Fibroblast of lung (primary cell): ENCODE data around the gene AGBL1. TPM values are rescaled to one million over a fixed set of nuclear protein-coding genes. Genes with fewer than 3 reads are reported as not detected.

Experiments
- DNase-seq, 2 donors: peaks; one replicate each; pipeline versions ENCODE4 v3.0.0 to v3.0.0-alpha.2; 2010; ENCODE audit warnings: low read depth in 2 of 2
- H2AFZ ChIP-seq: 2 replicates; pipeline ENCODE4 v1.5.1; 2012; ENCODE audit warnings: low read length, control low read depth, inconsistent platforms
- H3K27ac ChIP-seq: 2 replicates; pipeline ENCODE4 v1.5.1; 2011; ENCODE audit warnings: low read length, control low read depth; ENCODE audit not compliant: insufficient read depth
- H3K27me3 ChIP-seq: 2 replicates; pipeline ENCODE4 v1.5.1; 2011; ENCODE audit warnings: mild to moderate bottlenecking, low read length; ENCODE audit not compliant: control insufficient read depth, insufficient read depth
- H3K36me3 ChIP-seq: 2 replicates; pipeline ENCODE4 v1.5.1; 2011; ENCODE audit warnings: low read length; ENCODE audit not compliant: control insufficient read depth, insufficient read depth
- H3K4me1 ChIP-seq: 2 replicates; pipeline ENCODE4 v1.5.1; 2011; ENCODE audit warnings: low read length; ENCODE audit not compliant: control insufficient read depth, insufficient read depth; ENCODE audit errors: extremely low read depth
- H3K4me2 ChIP-seq: 2 replicates; pipeline ENCODE4 v1.5.1; 2011; ENCODE audit warnings: low read length, control low read depth; ENCODE audit not compliant: insufficient read depth; ENCODE audit errors: extremely low read depth
- H3K4me3 ChIP-seq, 4 experiments: fragments of 200-600 bp in 1 of 4; sonication (generic) in 1 of 4; replicated peaks in 1 of 4; 2 replicates each; pipeline ENCODE4 v1.5.1; 2011 to 2016; ENCODE audit warnings: low read length in 4 of 4, low read depth in 3 of 4, mild to moderate bottlenecking in 3 of 4, control low read depth in 2 of 4, inconsistent platforms in 1 of 4, mixed read lengths in 1 of 4; ENCODE audit not compliant: insufficient read depth in 1 of 4; ENCODE audit errors: control extremely low read depth in 1 of 4
- H3K79me2 ChIP-seq: 2 replicates; pipeline ENCODE4 v1.5.1; 2012; ENCODE audit warnings: mild to moderate bottlenecking, low read length, inconsistent platforms; ENCODE audit not compliant: control insufficient read depth, insufficient read depth
- H3K9ac ChIP-seq: 2 replicates; pipeline ENCODE4 v1.5.1; 2011; ENCODE audit warnings: mild to moderate bottlenecking, low read length, control low read depth; ENCODE audit not compliant: insufficient read depth
- H3K9me3 ChIP-seq: 2 replicates; pipeline ENCODE4 v1.5.1; 2012; ENCODE audit warnings: low read depth, low read length; ENCODE audit not compliant: control insufficient read depth, insufficient read depth
- H4K20me1 ChIP-seq: 2 replicates; pipeline ENCODE4 v1.5.1; 2011; ENCODE audit warnings: low read length; ENCODE audit not compliant: control insufficient read depth, insufficient read depth; ENCODE audit errors: extremely low read depth
- EZH2 ChIP-seq: IDR thresholded peaks from 2 replicates; pipeline ENCODE4 v1.5.1; 2012; ENCODE audit warnings: low read length, control low read depth, mild to moderate bottlenecking; ENCODE audit errors: missing control alignments
- polyA plus RNA-seq, 2 donors: library from polyadenylated mRNA; depleted of rRNA in 1 of 2; stranded (reverse) in 1 of 2; unstranded in 1 of 2; fragments of >200 nt; gene quantifications; 2 replicates each; pipeline ENCODE4 v1.2.1, GENCODE V29; 2011 to 2012; ENCODE audit warnings: missing spikeins in 1 of 2
- total RNA-seq: library from RNA; depleted of rRNA; stranded (reverse); fragments of >200 nt; gene quantifications from 2 replicates; pipeline ENCODE4 v1.2.1, GENCODE V29; 2014
- TF ChIP-seq, protein P1 (sequence below), 2 donors: IDR thresholded peaks in 1 of 2; conservative IDR thresholded peaks in 1 of 2; 1 replicate in 1 of 2; 2 replicates in 1 of 2; pipeline ENCODE4 v1.5.1; 2011 to 2012; ENCODE audit warnings: low read length in 2 of 2, control low read depth in 1 of 2, inconsistent platforms in 1 of 2, low read depth in 1 of 2, mild to moderate bottlenecking in 1 of 2

The AGBL1 gene
- total and polyA plus RNA-seq, 2 donors (not counting 1 experiment from before 2014, with no cell fraction given), result not detected

DNA sequence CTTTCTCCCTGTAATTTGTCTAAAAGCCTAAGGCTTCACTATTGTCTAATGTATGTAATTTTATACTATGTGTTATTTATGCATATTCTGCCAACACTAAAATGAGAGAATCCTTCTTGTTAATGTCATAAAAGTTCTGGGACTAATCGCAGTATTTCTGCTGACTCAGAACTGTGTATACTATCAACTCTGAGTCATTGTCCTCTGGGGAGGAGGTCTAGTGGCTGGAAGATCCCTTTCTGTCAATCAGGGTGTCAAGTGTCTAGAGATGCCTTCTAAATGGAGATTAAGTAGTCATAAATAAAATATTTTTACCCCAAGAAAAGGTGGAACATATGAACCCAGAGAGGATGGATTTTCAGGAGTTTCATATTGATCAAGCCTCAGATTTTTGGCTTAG, 473.4 kb downstream of the AGBL1 start:
- no peaks in the 10 kb centered on the region for H3K36me3 ChIP-seq
- no peak for TF ChIP-seq EZH2
- TF ChIP-seq, protein P1, sequence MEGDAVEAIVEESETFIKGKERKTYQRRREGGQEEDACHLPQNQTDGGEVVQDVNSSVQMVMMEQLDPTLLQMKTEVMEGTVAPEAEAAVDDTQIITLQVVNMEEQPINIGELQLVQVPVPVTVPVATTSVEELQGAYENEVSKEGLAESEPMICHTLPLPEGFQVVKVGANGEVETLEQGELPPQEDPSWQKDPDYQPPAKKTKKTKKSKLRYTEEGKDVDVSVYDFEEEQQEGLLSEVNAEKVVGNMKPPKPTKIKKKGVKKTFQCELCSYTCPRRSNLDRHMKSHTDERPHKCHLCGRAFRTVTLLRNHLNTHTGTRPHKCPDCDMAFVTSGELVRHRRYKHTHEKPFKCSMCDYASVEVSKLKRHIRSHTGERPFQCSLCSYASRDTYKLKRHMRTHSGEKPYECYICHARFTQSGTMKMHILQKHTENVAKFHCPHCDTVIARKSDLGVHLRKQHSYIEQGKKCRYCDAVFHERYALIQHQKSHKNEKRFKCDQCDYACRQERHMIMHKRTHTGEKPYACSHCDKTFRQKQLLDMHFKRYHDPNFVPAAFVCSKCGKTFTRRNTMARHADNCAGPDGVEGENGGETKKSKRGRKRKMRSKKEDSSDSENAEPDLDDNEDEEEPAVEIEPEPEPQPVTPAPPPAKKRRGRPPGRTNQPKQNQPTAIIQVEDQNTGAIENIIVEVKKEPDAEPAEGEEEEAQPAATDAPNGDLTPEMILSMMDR (conservative IDR thresholded peaks at IDR 0.05 in 1 of 2, IDR thresholded peaks at IDR 0.05 in 1 of 2; ENCODE audit: low read depth in 1 of 2, low read length in 2 of 2), result no peak
- no peak overlapping the region for H2AFZ ChIP-seq
- no peak overlapping the region for H3K4me2 ChIP-seq
- no peaks in the 10 kb centered on the region for H3K4me1 ChIP-seq
- H3K9me3 ChIP-seq, result no peaks in the 10 kb centered on the region
- H3K9ac ChIP-seq, result no peak overlapping the region
- no peaks in the 10 kb centered on the region for H4K20me1 ChIP-seq
- no peaks in the 10 kb centered on the region for H3K79me2 ChIP-seq
- no peak overlapping the region for H3K27ac ChIP-seq
- H3K4me3 ChIP-seq, result no peak overlapping the region
- DNase-seq, result no peak
- H3K27me3 ChIP-seq, result no peaks in the 10 kb centered on the region

DNA sequence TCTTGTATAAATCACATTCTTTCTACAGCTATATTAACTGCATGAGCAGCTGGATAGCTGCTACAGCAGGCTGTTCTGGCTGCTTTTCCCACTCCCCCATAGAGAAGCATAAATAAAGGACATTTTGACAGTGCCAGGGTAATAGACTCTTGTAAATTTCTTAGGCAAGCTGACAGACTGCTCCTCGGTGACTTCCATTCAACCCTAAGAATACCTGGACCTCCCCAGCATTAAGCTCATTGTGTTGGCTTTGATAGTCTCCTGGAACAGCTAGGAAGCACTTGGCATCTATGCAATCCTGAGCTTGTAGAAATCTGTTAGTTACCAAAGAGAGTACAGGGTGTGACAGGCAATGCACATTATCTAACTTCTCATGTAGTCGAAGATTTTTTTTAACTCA, 475.4 kb downstream of the AGBL1 start:
- Histone ChIP-seq H3K4me2 (no peak overlapping the region), H3K9ac (no peak overlapping the region), H3K9me3 (no peaks in the 10 kb centered on the region), H2AFZ (no peak overlapping the region), H3K27me3 (no peaks in the 10 kb centered on the region), H3K36me3 (no peaks in the 10 kb centered on the region), H3K79me2 (no peaks in the 10 kb centered on the region), H4K20me1 (no peaks in the 10 kb centered on the region), H3K27ac (no peak overlapping the region), H3K4me1 (no peaks in the 10 kb centered on the region), H3K4me3 (no peak overlapping the region)
- no peak for DNase-seq
- TF ChIP-seq EZH2, result no peak
- TF ChIP-seq, protein P1 (conservative IDR thresholded peaks at IDR 0.05 in 1 of 2, IDR thresholded peaks at IDR 0.05 in 1 of 2; ENCODE audit: low read depth in 1 of 2, low read length in 2 of 2), result no peak

DNA sequence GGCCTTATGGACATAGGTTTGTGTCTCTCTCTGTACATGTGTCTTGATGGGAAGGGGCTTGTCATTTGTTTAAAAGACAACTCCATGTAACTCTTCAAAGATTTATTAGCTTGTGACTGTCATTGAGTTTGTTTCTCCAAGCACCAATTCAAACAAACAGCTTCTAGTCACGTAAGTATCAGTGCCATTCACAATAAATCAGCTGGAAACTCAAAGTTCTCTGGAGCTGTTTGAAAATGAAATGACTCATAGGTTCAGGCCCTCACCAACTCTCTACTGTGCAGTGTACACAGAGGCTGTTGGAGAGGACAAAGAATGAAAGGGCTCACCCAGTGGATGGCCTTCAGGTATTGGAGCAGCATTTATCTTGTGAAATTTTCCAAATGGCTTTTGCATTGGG, 476.3 kb downstream of the AGBL1 start:
- no peaks in the 10 kb centered on the region for H3K79me2 ChIP-seq
- no peak overlapping the region for H2AFZ ChIP-seq
- no peaks in the 10 kb centered on the region for H3K36me3 ChIP-seq
- no peaks in the 10 kb centered on the region for H3K27me3 ChIP-seq
- peak in 1 of 2 donors; percentile 48 for DNase-seq
- H3K27ac ChIP-seq, result no peak overlapping the region
- TF ChIP-seq EZH2, result no peak
- TF ChIP-seq, protein P1 (conservative IDR thresholded peaks at IDR 0.05 in 1 of 2, IDR thresholded peaks at IDR 0.05 in 1 of 2; ENCODE audit: low read depth in 1 of 2, low read length in 2 of 2), result no peak
- H3K9me3 ChIP-seq, result no peaks in the 10 kb centered on the region
- no peak overlapping the region for H3K9ac ChIP-seq
- H3K4me2 ChIP-seq, result no peak overlapping the region
- no peaks in the 10 kb centered on the region for H4K20me1 ChIP-seq
- no peak overlapping the region for H3K4me3 ChIP-seq
- H3K4me1 ChIP-seq, result no peaks in the 10 kb centered on the region
